NCI-H146 (cell line): ENCODE results near the gene PCDHGB4.
A peak's percentile ranks its signal among the peaks of the same experiment; 100 is the strongest.
"Not testable (repeated sequence)": the region's sequence is repeated elsewhere in the genome, so short reads cannot be mapped to it uniquely, and the experiment has no call there.

Experiments
- DNase-seq: peaks from one replicate; lab custom pipeline; 2025; lab: John Stamatoyannopoulos, UW

The PCDHGB4 gene

GRCh38 chr5:141387557-141388311 lies at the start of gene PCDHGB4:
Gene PCDHGB4, plus strand, starts transcription at chr5:141387698. Its CDS starts 187 bp downstream, at chr5:141387885.
- not testable (repeated sequence) for DNase-seq

- DNase-seq, result no peak
These were observed 48.8 kb upstream of the PCDHGB4 start, which contains the start of gene PCDHGA2 for GRCh38 chr5:141338538-141339306. Gene PCDHGA2, plus strand, starts transcription at chr5:141338760.

GRCh38 chr5:141340781-141341354 lies 46.6 kb upstream of the PCDHGB4 start:
- not testable (repeated sequence) for DNase-seq

- no peak for DNase-seq
These were observed 44.7 kb upstream of the PCDHGB4 start for GRCh38 chr5:141342773-141343172.

DNA sequence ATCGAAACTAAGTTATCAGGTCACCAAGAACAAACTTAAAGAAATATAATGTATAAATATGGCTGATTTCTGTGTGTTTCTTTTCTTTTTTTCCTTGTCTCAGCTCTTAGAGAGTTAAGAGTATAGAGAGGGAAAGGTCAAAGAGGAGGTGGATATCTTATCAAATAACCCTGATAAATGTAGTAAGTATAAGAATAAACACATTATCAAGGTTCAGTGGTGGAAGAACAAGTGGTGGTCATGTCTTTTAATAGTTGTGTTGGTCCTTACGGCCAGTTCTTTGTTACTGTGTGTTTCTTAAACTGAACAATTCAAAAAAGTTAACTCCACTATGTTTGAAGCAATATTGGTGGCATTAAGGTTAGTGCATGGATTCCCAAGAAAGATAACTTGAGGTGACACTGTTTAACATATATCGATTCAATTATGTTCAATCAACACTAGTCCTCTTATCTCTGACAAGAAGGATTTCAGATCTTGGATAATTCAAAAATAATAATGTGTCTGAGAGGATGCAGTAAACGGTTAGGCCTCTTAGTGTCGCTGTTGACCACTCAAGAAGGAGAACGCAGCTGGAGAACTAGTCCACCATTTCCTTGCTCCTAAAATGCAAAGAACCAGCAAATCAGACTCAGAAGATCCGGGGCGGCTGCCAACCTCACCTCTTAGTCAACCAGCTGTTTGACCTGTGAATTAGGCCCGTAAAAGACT lies 44.1 kb upstream of the PCDHGB4 start, which contains the start of gene PCDHGA3:
Gene PCDHGA3 (plus strand): TSS at position 588 of the 711 bp plus-strand sequence. CDS start 205 bp downstream, outside the sequence.
- no peak for DNase-seq

GRCh38 chr5:141343953-141344463 lies 43.5 kb upstream of the PCDHGB4 start:
- DNase-seq, result no peak

DNA sequence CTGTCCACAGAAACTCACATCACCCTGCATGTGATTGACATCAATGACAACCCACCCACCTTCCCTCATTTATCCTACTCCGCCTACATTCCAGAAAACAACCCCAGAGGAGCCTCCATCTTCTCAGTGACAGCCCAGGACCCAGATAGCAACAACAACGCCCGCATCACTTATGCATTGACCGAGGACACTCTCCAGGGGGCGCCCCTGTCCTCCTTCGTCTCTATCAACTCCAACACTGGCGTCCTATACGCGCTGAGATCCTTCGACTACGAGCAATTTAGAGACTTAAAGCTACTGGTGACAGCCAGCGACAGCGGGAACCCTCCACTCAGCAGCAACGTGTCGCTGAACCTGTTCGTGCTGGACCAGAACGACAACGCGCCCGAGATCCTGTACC lies 42.2 kb upstream of the PCDHGB4 start:
- no peak for DNase-seq

DNA sequence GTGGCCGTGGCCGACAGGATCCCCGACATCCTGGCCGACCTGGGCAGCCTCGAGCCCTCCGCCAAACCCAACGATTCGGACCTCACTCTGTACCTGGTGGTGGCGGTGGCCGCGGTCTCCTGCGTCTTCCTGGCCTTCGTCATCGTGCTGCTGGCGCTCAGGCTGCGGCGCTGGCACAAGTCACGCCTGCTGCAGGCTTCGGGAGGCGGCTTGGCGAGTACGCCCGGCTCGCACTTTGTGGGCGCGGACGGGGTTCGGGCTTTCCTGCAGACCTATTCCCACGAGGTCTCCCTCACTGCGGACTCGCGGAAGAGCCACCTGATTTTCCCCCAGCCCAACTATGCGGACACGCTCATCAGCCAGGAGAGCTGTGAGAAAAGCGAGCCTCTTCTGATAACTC lies 41.5 kb upstream of the PCDHGB4 start:
- not testable (repeated sequence) for DNase-seq

GRCh38 chr5:141349917-141350619 lies 37.4 kb upstream of the PCDHGB4 start, which contains the start of gene PCDHGB1:
Gene PCDHGB1, plus strand, starts transcription at chr5:141350099. Its CDS starts 162 bp downstream, at chr5:141350261.
- DNase-seq, result peak; percentile 83

- no peak for DNase-seq
These were observed 35.9 kb upstream of the PCDHGB4 start for GRCh38 chr5:141351591-141351990.

DNA sequence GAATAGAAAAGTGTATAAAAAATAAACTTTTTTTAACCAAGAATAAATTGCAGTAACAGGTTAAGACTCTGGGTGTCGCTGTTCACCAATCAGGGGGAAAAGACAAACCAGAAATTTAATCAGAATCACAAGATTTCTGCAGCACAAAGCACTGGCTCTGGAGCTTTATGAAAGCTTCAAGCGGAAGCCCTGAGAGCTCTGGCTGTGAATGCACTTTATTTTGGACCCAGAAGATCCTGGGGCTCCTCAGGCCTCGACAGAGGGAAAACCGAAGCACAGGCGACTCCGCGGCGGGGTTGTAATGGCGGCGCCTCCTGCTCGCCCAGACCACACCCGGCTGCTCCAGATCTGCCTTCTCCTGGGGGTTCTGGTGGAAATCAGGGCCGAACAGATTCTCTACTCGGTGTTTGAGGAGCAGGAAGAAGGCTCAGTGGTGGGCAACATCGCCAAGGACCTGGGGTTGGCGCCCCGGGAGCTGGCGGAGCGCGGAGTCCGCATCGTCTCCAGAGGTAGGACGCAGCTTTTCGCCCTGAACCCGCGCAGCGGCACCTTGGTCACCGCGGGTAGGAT lies 32.5 kb upstream of the PCDHGB4 start, which contains the start of gene PCDHGA4:
Gene PCDHGA4 (plus strand): TSS at position 122 of the 570 bp plus-strand sequence. CDS start 87 bp downstream, at position 209.
- no peak for DNase-seq

DNA sequence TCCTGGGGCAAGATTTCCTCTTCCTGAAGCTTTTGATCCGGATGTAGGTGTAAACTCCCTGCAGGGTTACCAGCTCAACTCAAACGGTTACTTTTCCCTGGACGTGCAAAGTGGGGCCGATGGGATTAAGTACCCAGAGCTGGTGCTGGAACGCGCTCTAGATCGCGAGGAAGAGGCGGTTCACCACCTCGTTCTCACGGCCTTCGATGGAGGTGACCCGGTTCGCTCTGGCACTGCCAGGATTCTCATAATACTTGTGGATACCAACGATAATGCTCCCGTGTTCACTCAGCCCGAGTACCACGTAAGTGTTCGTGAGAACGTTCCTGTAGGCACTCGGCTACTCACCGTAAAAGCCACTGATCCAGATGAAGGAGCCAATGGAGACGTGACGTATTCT lies 31.9 kb upstream of the PCDHGB4 start:
- no peak for DNase-seq

DNA sequence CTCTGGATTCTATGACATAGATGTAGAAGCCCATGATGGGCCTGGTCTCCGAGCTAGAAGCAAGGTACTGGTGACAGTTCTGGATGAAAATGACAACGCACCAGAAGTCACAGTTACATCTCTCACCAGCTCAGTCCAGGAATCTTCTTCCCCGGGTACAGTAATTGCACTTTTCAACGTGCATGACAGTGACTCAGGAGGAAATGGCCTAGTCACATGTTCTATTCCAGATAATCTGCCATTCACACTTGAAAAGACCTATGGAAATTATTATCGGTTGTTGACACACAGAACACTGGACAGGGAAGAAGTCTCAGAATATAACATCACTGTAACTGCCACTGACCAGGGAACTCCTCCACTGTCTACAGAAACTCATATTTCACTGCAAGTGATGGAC lies 31.4 kb upstream of the PCDHGB4 start:
- DNase-seq, result no peak

GRCh38 chr5:141356950-141357349 lies 30.5 kb upstream of the PCDHGB4 start:
- no peak for DNase-seq

DNA sequence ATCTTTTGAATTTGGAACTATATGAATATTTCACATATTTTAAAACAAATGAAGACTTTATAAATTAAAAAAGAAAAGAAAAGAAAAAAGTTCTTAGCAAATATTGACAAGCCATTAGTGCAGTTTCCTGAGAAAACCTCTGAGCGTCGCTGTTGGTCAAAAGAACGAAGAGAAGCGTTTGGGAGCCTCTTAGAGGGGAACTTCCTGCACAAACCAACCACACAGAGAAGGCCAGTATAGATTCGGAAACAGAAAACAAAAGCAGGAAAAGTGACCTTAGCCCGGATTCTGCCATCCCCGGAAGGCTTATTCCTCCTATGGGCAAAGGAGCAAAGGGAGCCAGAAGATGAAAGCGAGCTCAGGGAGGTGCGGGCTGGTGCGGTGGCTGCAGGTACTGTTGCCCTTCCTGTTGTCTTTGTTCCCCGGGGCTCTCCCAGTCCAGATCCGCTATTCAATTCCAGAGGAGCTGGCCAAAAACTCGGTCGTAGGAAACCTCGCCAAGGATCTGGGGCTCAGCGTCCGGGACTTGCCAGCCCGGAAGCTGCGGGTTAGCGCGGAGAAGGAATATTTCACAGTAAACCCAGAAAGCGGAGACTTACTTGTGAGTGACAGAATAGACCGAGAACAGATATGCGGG lies 27.6 kb upstream of the PCDHGB4 start, which contains the start of gene PCDHGB2:
Gene PCDHGB2 (plus strand): TSS at position 205 of the 637 bp plus-strand sequence. CDS start 142 bp downstream, at position 347.
- no peak for DNase-seq

DNA sequence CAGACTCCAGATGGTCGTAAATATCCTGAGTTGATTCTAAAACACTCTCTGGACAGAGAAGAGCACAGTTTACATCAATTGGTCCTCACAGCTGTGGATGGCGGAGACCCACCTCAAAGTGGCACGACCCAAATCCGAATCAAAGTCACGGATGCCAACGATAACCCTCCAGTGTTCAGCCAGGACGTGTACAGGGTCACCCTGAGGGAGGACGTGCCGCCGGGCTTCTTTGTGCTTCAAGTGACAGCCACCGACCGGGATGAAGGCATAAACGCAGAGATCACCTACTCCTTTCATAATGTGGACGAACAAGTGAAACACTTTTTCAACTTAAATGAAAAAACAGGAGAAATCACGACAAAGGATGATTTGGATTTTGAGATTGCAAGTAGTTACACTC lies 26.8 kb upstream of the PCDHGB4 start:
- DNase-seq, result no peak

GRCh38 chr5:141362719-141363118 lies 24.8 kb upstream of the PCDHGB4 start:
- no peak for DNase-seq

GRCh38 chr5:141363952-141364660 lies 23.4 kb upstream of the PCDHGB4 start, which contains the start of gene PCDHGA5:
Gene PCDHGA5, plus strand, starts transcription at chr5:141364162. Its CDS starts 169 bp downstream, at chr5:141364331.
- no peak for DNase-seq
